ENCODE measurements around the gene XIRP2.
"Not testable (repeated sequence)": the region's sequence is repeated elsewhere in the genome, so short reads cannot be mapped to it uniquely, and the experiment has no call there.

Gene XIRP2

DNA sequence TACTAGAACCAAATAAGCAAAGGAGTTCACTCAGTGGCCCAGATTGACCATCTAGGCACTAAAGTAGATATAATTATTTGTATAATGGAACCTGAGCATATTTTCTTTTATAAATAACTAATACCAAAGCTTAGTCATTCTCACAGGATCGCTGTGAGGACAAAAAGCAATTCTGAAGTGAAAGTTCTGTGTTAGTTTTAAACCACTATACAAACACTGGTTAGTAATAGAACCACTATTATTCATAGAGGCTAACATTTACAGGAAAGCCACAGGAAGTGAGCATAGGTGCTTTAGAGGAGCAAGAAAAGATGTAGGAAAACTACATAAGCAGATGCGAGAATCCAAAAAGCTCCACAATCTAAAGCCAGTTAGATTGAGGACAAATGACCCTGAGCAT lies 364.7 kb downstream of the XIRP2 start:
- TF ChIP-seq, protein P1, sequence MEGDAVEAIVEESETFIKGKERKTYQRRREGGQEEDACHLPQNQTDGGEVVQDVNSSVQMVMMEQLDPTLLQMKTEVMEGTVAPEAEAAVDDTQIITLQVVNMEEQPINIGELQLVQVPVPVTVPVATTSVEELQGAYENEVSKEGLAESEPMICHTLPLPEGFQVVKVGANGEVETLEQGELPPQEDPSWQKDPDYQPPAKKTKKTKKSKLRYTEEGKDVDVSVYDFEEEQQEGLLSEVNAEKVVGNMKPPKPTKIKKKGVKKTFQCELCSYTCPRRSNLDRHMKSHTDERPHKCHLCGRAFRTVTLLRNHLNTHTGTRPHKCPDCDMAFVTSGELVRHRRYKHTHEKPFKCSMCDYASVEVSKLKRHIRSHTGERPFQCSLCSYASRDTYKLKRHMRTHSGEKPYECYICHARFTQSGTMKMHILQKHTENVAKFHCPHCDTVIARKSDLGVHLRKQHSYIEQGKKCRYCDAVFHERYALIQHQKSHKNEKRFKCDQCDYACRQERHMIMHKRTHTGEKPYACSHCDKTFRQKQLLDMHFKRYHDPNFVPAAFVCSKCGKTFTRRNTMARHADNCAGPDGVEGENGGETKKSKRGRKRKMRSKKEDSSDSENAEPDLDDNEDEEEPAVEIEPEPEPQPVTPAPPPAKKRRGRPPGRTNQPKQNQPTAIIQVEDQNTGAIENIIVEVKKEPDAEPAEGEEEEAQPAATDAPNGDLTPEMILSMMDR (IDR thresholded peaks at IDR 0.05; ENCODE audit: extremely low read depth, missing control alignments) = no peak
- DNase-seq (ENCODE audit: low spot score) = no peak

DNA sequence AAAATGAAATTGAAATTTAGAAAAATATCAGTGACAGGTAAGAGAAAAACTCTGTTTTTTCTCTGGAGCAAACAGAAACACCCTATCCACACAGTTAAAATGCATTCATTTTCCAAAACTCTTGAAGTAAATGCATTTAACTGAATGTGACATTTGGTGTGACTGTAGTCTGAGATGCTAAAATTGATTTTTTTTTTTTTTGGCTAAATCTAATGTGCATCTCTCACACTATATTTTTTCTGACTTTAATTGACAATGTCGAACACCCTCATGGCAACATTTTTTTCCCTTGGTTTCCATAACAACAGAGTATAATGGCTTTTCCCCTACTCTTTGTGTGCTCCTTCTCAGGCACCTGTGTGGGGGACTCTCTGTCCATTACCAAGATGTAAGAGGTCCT lies 366.4 kb downstream of the XIRP2 start:
- TF ChIP-seq, protein P1 (IDR thresholded peaks at IDR 0.05; ENCODE audit: extremely low read depth, missing control alignments) = no peak
- DNase-seq (ENCODE audit: low spot score) = no peak

DNA sequence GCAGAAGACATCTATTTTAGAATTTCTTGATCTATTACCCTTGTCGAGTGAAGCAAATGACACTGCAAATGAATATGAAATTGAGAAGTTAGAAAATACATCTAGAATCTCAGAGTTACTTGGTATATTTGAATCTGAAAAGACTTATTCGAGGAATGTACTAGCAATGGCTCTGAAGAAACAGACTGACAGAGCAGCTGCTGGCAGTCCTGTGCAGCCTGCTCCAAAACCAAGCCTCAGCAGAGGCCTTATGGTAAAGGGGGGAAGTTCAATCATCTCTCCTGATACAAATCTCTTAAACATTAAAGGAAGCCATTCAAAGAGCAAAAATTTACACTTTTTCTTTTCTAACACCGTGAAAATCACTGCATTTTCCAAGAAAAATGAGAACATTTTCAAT lies 370.4 kb downstream of the XIRP2 start:
- no peak for DNase-seq (ENCODE audit: low spot score)
- TF ChIP-seq, protein P1 (IDR thresholded peaks at IDR 0.05; ENCODE audit: extremely low read depth, missing control alignments) = no peak

DNA sequence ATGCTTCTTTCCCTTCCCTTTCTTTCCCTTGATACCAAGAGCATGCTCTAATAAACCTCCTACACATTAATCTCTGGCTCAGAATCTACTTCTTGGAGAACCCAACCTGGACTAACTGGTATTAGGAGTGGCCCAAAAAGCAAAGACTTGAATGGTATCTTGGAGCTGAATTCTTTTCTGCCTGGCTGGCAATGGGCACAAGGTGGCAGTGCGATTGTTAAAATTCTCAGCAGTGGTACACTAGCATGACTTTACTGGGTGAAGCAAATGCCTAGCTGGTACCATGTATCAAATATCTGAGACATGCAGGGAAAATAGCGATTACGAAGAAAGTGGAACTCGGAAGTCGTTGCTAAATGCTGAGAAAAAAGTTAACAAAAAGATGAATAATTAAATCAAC lies 376.1 kb downstream of the XIRP2 start:
- no peak for DNase-seq (ENCODE audit: low spot score)
- TF ChIP-seq, protein P1 (IDR thresholded peaks at IDR 0.05; ENCODE audit: extremely low read depth, missing control alignments) = no peak

DNA sequence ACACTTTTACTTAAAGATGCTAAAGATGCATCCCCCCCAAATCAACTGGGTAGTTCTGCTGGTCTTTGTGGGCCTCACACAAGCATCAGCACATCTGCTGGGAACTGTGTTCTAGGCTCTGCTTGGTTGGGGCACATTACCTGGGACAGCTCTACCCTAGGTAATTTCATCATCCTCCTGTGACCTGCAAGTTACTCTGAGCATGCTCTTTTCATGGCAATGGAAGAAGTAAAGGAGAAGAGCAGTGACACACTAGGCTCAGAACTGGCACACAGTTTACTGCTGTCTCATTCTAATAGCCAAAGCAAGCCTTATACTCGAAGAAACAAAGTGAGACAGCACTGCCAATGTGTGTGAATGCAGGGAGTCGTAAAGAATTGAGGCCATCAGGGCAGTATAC lies 376.7 kb downstream of the XIRP2 start:
- no peak for DNase-seq (ENCODE audit: low spot score)
- TF ChIP-seq, protein P1 (IDR thresholded peaks at IDR 0.05; ENCODE audit: extremely low read depth, missing control alignments) = no peak

DNA sequence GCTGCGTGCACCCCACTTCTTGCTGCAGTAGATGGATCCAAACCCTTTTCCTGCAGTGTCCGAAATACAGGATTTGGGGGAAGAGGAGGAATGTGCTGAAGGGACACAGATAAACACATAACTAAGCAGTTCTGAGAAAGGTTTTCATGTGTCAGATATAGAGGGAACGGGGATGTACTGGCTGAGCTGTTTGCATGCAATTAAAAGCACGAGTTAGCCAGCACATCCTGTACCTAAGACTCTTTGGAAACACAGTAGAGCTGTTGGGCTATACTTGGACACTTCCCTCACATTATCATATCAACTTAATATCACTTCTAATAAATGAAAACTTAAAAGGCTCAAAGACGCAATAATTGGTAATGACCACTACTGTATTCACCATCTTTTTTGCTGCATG lies 377.4 kb downstream of the XIRP2 start:
- no peak for DNase-seq (ENCODE audit: low spot score)
- TF ChIP-seq, protein P1 (IDR thresholded peaks at IDR 0.05; ENCODE audit: extremely low read depth, missing control alignments) = no peak

DNA sequence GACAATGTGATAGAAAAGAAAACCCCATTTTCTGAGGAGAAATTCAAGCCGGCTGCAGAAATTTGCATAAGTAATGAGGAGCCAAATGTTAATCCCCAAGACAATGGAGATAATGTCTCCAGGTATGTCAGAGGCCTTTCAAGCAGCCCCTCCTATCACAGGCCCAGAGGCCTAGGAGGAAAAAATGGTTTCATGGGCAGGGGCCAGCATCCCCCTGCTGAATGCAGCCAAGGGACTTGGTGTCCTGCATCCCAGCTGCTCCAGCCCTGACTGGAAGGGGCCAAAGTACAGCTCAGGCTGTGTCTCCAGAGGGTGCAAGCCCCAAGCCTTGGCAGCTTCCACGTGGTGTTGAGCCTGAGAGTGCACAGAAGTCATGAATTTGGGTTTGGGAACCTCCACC lies 380.0 kb downstream of the XIRP2 start:
- not testable (repeated sequence) for DNase-seq (ENCODE audit: low spot score)

DNA sequence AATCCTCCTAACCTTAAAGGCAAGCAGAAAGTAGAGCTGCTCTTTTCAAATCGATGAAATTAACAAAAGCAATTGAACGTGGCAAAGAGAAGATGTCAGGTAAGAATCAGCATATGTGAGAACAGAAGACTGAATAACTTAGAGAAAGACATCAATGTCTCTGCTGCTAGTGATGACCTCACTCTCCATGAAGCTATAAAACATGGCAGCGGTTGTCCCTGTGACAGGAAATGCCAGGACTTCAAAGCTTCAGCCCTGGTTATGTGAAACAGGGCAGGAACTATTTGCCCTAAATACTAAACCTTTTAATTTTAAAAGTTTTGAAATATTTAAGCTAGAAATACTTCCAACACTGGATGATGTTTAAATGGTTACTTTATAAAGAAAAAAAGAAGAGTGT lies 383.7 kb downstream of the XIRP2 start:
- TF ChIP-seq, protein P1 (IDR thresholded peaks at IDR 0.05; ENCODE audit: extremely low read depth, missing control alignments) = no peak
- no peak for DNase-seq (ENCODE audit: low spot score)

Measured in GM20000 (cell line).